Measurements from ENCODE around the gene RXRB. TPM values are rescaled to one million over a fixed set of nuclear protein-coding genes. Genes with fewer than 3 reads are reported as not detected.
A peak's percentile ranks its signal among the peaks of the same experiment; 100 is the strongest.
"Not testable (repeated sequence)": the region's sequence is repeated elsewhere in the genome, so short reads cannot be mapped to it uniquely, and the experiment has no call there.

Gene RXRB
- total RNA-seq, 1 experiment from 2014 or later, result 25.9 TPM

GRCh38 chr6:33160728-33161344 is 39.6 kb downstream of the RXRB start:
- H3K4me3 ChIP-seq, result peak overlapping the region; percentile 52
- H3K36me3 ChIP-seq, result no peaks in the 10 kb centered on the region
- no peaks in the 10 kb centered on the region for H3K9me3 ChIP-seq (replicated peaks)
- DNase-seq, result peak; percentile 62 to 64
- peak overlapping the region; percentile 41 for H3K27ac ChIP-seq
- H3K4me1 ChIP-seq, result peaks cover 10% of the 10 kb centered on the region
- H3K27me3 ChIP-seq, result peaks cover 9% of the 10 kb centered on the region; the same call in 1 of the 2 replicates

- peaks cover 10% of the 10 kb centered on the region for H3K4me1 ChIP-seq
- no peak overlapping the region for H3K4me3 ChIP-seq
- no peak for DNase-seq
- H3K27ac ChIP-seq, result no peak overlapping the region
- no peaks in the 10 kb centered on the region for H3K36me3 ChIP-seq
- H3K9me3 ChIP-seq (replicated peaks), result no peaks in the 10 kb centered on the region
- peaks cover 9% of the 10 kb centered on the region; the same call in 1 of the 2 replicates for H3K27me3 ChIP-seq
Observed at GRCh38 chr6:33160096-33160495, 40.4 kb downstream of the RXRB start.

- H3K4me1 ChIP-seq, result peaks cover 6% of the 10 kb centered on the region
- peaks cover 4% of the 10 kb centered on the region for H3K9me3 ChIP-seq (replicated peaks)
- no peak for DNase-seq
- H3K27me3 ChIP-seq, result peaks cover 9% of the 10 kb centered on the region; the same call in 1 of the 2 replicates
- no peak overlapping the region for H3K4me3 ChIP-seq
- H3K27ac ChIP-seq, result no peak overlapping the region
- H3K36me3 ChIP-seq, result no peaks in the 10 kb centered on the region
Observed at GRCh38 chr6:33156964-33157363, 43.5 kb downstream of the RXRB start.

- Histone ChIP-seq H3K27ac (no peak overlapping the region), H3K4me1 (peaks cover 6% of the 10 kb centered on the region; the same call in 1 of the 2 replicates), H3K9me3 (replicated peaks) (peaks cover 8% of the 10 kb centered on the region), H3K36me3 (no peaks in the 10 kb centered on the region), H3K27me3 (peaks cover 9% of the 10 kb centered on the region; the same call in 1 of the 2 replicates), H3K4me3 (no peak overlapping the region)
- no peak for DNase-seq
Observed at GRCh38 chr6:33156561-33156960, 43.9 kb downstream of the RXRB start.

GRCh38 chr6:33154349-33154748 is 46.1 kb downstream of the RXRB start:
- Histone ChIP-seq H3K9me3 (replicated peaks) (peaks cover 14% of the 10 kb centered on the region), H3K27ac (no peak overlapping the region), H3K36me3 (no peaks in the 10 kb centered on the region), H3K4me1 (no peaks in the 10 kb centered on the region), H3K27me3 (peaks cover 9% of the 10 kb centered on the region; the same call in 1 of the 2 replicates), H3K4me3 (no peak overlapping the region)
- no peak for DNase-seq

- H3K4me1 ChIP-seq, result peaks cover 2% of the 10 kb centered on the region; the same call in 1 of the 2 replicates
- 0 out of 2 replicates have a peak, but pooled peaks cover 2% of the 10 kb centered on the region for H3K27me3 ChIP-seq
- no peak overlapping the region for H3K27ac ChIP-seq
- DNase-seq, result no peak
- no peaks in the 10 kb centered on the region for H3K36me3 ChIP-seq
- H3K9me3 ChIP-seq (replicated peaks), result peaks cover 14% of the 10 kb centered on the region
- no peak overlapping the region for H3K4me3 ChIP-seq
Observed at GRCh38 chr6:33151050-33151449, 49.4 kb downstream of the RXRB start.

GRCh38 chr6:33150560-33150959 is 49.9 kb downstream of the RXRB start:
- not testable (repeated sequence) for H3K4me3 ChIP-seq, DNase-seq, H3K27ac ChIP-seq, H3K4me1 ChIP-seq, H3K27me3 ChIP-seq, H3K36me3 ChIP-seq
- peaks cover 14% of the 10 kb centered on the region for H3K9me3 ChIP-seq (replicated peaks)

- H3K27ac ChIP-seq, result no peak overlapping the region
- H3K36me3 ChIP-seq, result no peaks in the 10 kb centered on the region
- peaks cover 2% of the 10 kb centered on the region; the same call in 1 of the 2 replicates for H3K4me1 ChIP-seq
- H3K9me3 ChIP-seq (replicated peaks), result peaks cover 14% of the 10 kb centered on the region
- no peak overlapping the region for H3K4me3 ChIP-seq
- DNase-seq, result peak in 1 of 2 experiments; percentile 58
- 0 out of 2 replicates have a peak, but pooled peaks cover 2% of the 10 kb centered on the region for H3K27me3 ChIP-seq
Observed at GRCh38 chr6:33147807-33148666, 52.4 kb downstream of the RXRB start.

GRCh38 chr6:33144373-33144772 is 56.1 kb downstream of the RXRB start:
- no peak overlapping the region for H3K4me3 ChIP-seq
- DNase-seq, result no peak
- no peaks in the 10 kb centered on the region for H3K36me3 ChIP-seq
- peaks cover 13% of the 10 kb centered on the region; the same call in 1 of the 2 replicates for H3K27me3 ChIP-seq
- no peaks in the 10 kb centered on the region for H3K9me3 ChIP-seq (replicated peaks)
- H3K27ac ChIP-seq, result no peak overlapping the region
- peaks cover 2% of the 10 kb centered on the region; the same call in 1 of the 2 replicates for H3K4me1 ChIP-seq

Other genes starting within 250 kb of the RXRB start
- 0.14 and 0.51 TPM in 2 replicates for gene HLA-DMA, start 247.6 kb downstream of the RXRB start, total RNA-seq (2014; rRNA removed; shearing (Covaris generic))
- 178 and 199 TPM in 2 replicates for gene BRD2, start 232.1 kb downstream of the RXRB start, total RNA-seq (2014; rRNA removed; shearing (Covaris generic))
- gene HLA-DOA, start 191.1 kb downstream of the RXRB start, total RNA-seq (2014; rRNA removed; shearing (Covaris generic)), result 0.16 TPM in 1 of 2 replicates, not detected in the other
- not detected in 2 replicates for gene HLA-DPA1, start 127.0 kb downstream of the RXRB start, total RNA-seq (2014; rRNA removed; shearing (Covaris generic))
- gene HLA-DPB1, start 124.7 kb downstream of the RXRB start, total RNA-seq (2014; rRNA removed; shearing (Covaris generic)), result not detected in 2 replicates
- gene COL11A2, start 8.2 kb downstream of the RXRB start, total RNA-seq (2014; rRNA removed; shearing (Covaris generic)), result 3.8 and 4.0 TPM in 2 replicates
- gene SLC39A7, start 202 bp upstream of the RXRB start, total RNA-seq (2014; rRNA removed; shearing (Covaris generic)), result 71.8 and 75.1 TPM in 2 replicates
- gene HSD17B8, start 4.0 kb upstream of the RXRB start, total RNA-seq (2014; rRNA removed; shearing (Covaris generic)), result 1.0 and 1.5 TPM in 2 replicates
- 14.9 and 16.4 TPM in 2 replicates for gene RING1, start 7.8 kb upstream of the RXRB start, total RNA-seq (2014; rRNA removed; shearing (Covaris generic))
- 32.7 and 33.8 TPM in 2 replicates for gene VPS52, start 71.2 kb upstream of the RXRB start, total RNA-seq (2014; rRNA removed; shearing (Covaris generic))
- 5,924 and 6,385 TPM in 2 replicates for gene RPS18, start 71.4 kb upstream of the RXRB start, total RNA-seq (2014; rRNA removed; shearing (Covaris generic))
- gene B3GALT4, start 76.5 kb upstream of the RXRB start, total RNA-seq (2014; rRNA removed; shearing (Covaris generic)), result 0.84 and 0.95 TPM in 2 replicates
- 54.6 and 61.5 TPM in 2 replicates for gene WDR46, start 88.6 kb upstream of the RXRB start, total RNA-seq (2014; rRNA removed; shearing (Covaris generic))
- 102 and 104 TPM in 2 replicates for gene PFDN6, start 88.9 kb upstream of the RXRB start, total RNA-seq (2014; rRNA removed; shearing (Covaris generic))
- gene RGL2, start 98.3 kb upstream of the RXRB start, total RNA-seq (2014; rRNA removed; shearing (Covaris generic)), result 14.3 and 20.9 TPM in 2 replicates
- 15.4 and 16.2 TPM in 2 replicates for gene TAPBP, start 113.4 kb upstream of the RXRB start, total RNA-seq (2014; rRNA removed; shearing (Covaris generic))
- gene ZBTB22, start 117.1 kb upstream of the RXRB start, total RNA-seq (2014; rRNA removed; shearing (Covaris generic)), result 7.1 and 9.6 TPM in 2 replicates
- gene DAXX, start 122.3 kb upstream of the RXRB start, total RNA-seq (2014; rRNA removed; shearing (Covaris generic)), result 52.9 and 55.2 TPM in 2 replicates
- 80.5 and 84.5 TPM in 2 replicates for gene KIFC1, start 191.2 kb upstream of the RXRB start, total RNA-seq (2014; rRNA removed; shearing (Covaris generic))
- gene PHF1, start 210.3 kb upstream of the RXRB start, total RNA-seq (2014; rRNA removed; shearing (Covaris generic)), result 21.8 and 25.5 TPM in 2 replicates
- 181 and 210 TPM in 2 replicates for gene CUTA, start 217.4 kb upstream of the RXRB start, total RNA-seq (2014; rRNA removed; shearing (Covaris generic))
- 1.8 and 2.5 TPM in 2 replicates for gene SYNGAP1, start 219.4 kb upstream of the RXRB start, total RNA-seq (2014; rRNA removed; shearing (Covaris generic))

Measured in SJCRH30 (cell line).